SK-N-SH (cell line): ENCODE results near the gene BAG5. TPM values are rescaled to one million over a fixed set of nuclear protein-coding genes. Genes with fewer than 3 reads are reported as not detected.

ENCODE experiments used
- CTCF ChIA-PET: fragments of 300-600, 350-600 bp; formaldehyde crosslinking; extraction: SDS; loops from one replicate; lab custom pipeline; 2021; lab: Yijun Ruan, JAX
- POLR2A ChIA-PET: fragments of 350-600 bp; sonication (Branson Sonifier 250); formaldehyde crosslinking; extraction: SDS; loops from one replicate; lab custom pipeline; 2020; ENCODE audit warnings: antibody characterized with exemption, inconsistent platforms; lab: Yijun Ruan, JAX
- DNase-seq: peaks from one replicate; pipeline ENCODE4 v3.0.0; 2012
- H2AFZ ChIP-seq: fragments of 200-600 bp; sonication (generic); 2 replicates; pipeline ENCODE4 v1.8.1; 2016; ENCODE audit warnings: antibody characterized with exemption, mild to moderate bottlenecking, low read depth
- H3F3A ChIP-seq: fragments of 200-600 bp; sonication (generic); replicated peaks from 2 replicates; pipeline ENCODE3; 2016; ENCODE audit warnings: antibody characterized with exemption, mild to moderate bottlenecking; ENCODE audit not compliant: insufficient read depth
- H3K27ac ChIP-seq, 2 experiments: fragments of 200-500 bp in 1 of 2; fragments of 200-600 bp in 1 of 2; sonication (Bioruptor generic) in 1 of 2; sonication (generic), shearing (Covaris generic) in 1 of 2; 2 replicates each; pipeline versions ENCODE4 v1.5.1 to v1.6.1; 2014 to 2016; ENCODE audit warnings: low read depth in 2 of 2, inconsistent platforms in 1 of 2, low read length in 1 of 2, mild to moderate bottlenecking in 1 of 2, mixed read lengths in 1 of 2
- H3K27me3 ChIP-seq: fragments of 200-600 bp; sonication (generic), shearing (Covaris generic); 2 replicates; pipeline ENCODE4 v1.6.1; 2016; ENCODE audit warnings: mixed run types; ENCODE audit not compliant: insufficient read depth
- H3K36me3 ChIP-seq, 2 experiments: fragments of 200-500 bp in 1 of 2; fragments of 200-600 bp in 1 of 2; sonication (Bioruptor generic) in 1 of 2; sonication (generic) in 1 of 2; replicated peaks in 1 of 2; 2 replicates each; pipeline versions ENCODE3 to v1.5.1; 2014 to 2016; ENCODE audit warnings: low read length in 1 of 2, mild to moderate bottlenecking in 1 of 2; ENCODE audit not compliant: insufficient read depth in 2 of 2, control insufficient read depth in 1 of 2
- H3K4me1 ChIP-seq, 2 experiments: fragments of 200-500 bp in 1 of 2; fragments of 200-600 bp in 1 of 2; sonication (Bioruptor generic) in 1 of 2; sonication (generic), shearing (Covaris generic) in 1 of 2; 2 replicates each; pipeline versions ENCODE4 v1.5.1 to v1.6.1; 2014 to 2016; ENCODE audit warnings: low read depth in 1 of 2, low read length in 1 of 2, mixed run types in 1 of 2; ENCODE audit not compliant: insufficient read depth in 2 of 2, control insufficient read depth in 1 of 2
- H3K4me2 ChIP-seq: fragments of 200-600 bp; sonication (generic), shearing (Covaris generic); 2 replicates; pipeline ENCODE4 v1.6.1; 2017; ENCODE audit warnings: mixed run types
- H3K4me3 ChIP-seq, 2 experiments: fragments of 200-500 bp in 1 of 2; fragments of 200-600 bp in 1 of 2; sonication (Bioruptor generic) in 1 of 2; sonication (generic), shearing (Covaris generic) in 1 of 2; 2 replicates each; pipeline versions ENCODE4 v1.5.1 to v1.8.1; 2014 to 2016; ENCODE audit warnings: low read depth in 2 of 2, inconsistent platforms in 1 of 2, low read length in 1 of 2, mild to moderate bottlenecking in 1 of 2, mixed read lengths in 1 of 2, moderate library complexity in 1 of 2
- H3K79me2 ChIP-seq: fragments of 200-600 bp; sonication (generic); 2 replicates; pipeline ENCODE4 v1.8.1; 2017; ENCODE audit warnings: mild to moderate bottlenecking; ENCODE audit not compliant: insufficient read depth
- H3K9ac ChIP-seq: fragments of 200-600 bp; sonication (generic); 2 replicates; pipeline ENCODE4 v1.6.1; 2017; ENCODE audit warnings: mixed run types
- H3K9me2 ChIP-seq: fragments of 200-600 bp; sonication (generic); 2 replicates; pipeline ENCODE4 v1.6.1; 2017; ENCODE audit warnings: mixed run types
- H3K9me3 ChIP-seq: fragments of 200-600 bp; sonication (generic); 2 replicates; pipeline ENCODE4 v1.6.1; 2017; ENCODE audit warnings: mixed run types, mild to moderate bottlenecking, moderate library complexity
- H4K20me1 ChIP-seq: fragments of 200-600 bp; sonication (generic); 2 replicates; pipeline ENCODE4 v1.6.1; 2017; ENCODE audit warnings: mild to moderate bottlenecking, mixed run types; ENCODE audit not compliant: insufficient read depth
- CHD2 ChIP-seq: fragments of 150-350 bp; IDR thresholded peaks from 2 replicates; pipeline ENCODE4 v1.6.1; 2018; ENCODE audit warnings: low read length; ENCODE audit not compliant: partially characterized antibody
- ELF1 ChIP-seq: IDR thresholded peaks from 2 replicates; pipeline ENCODE4 v1.4.0; 2012
- FOSL2 ChIP-seq: IDR thresholded peaks from 2 replicates; pipeline ENCODE4 v1.4.0; 2012; ENCODE audit warnings: low read depth, mild to moderate bottlenecking, moderate library complexity, borderline replicate concordance
- FOXJ3 ChIP-seq: sonication (generic); formaldehyde crosslinking; IDR thresholded peaks from 2 replicates; pipeline ENCODE4 v1.5.1; 2020; ENCODE audit warnings: mild to moderate bottlenecking, missing genetic modification reagents
- FOXM1 ChIP-seq: IDR thresholded peaks from 2 replicates; pipeline ENCODE4 v1.4.0; 2012; ENCODE audit warnings: low read depth, mild to moderate bottlenecking
- GABPA ChIP-seq: IDR thresholded peaks from 2 replicates; pipeline ENCODE4 v1.4.0; 2012; ENCODE audit warnings: low read depth, mild to moderate bottlenecking
- JUND ChIP-seq: IDR thresholded peaks from 2 replicates; pipeline ENCODE4 v1.4.0; 2012
- MXI1 ChIP-seq: IDR thresholded peaks from 2 replicates; pipeline ENCODE4 v1.6.1; 2012; ENCODE audit warnings: mild to moderate bottlenecking, low read depth, low read length, improper control_type of control experiment
- NRF1 ChIP-seq: IDR thresholded peaks from 2 replicates; pipeline ENCODE4 v1.6.1; 2012; ENCODE audit warnings: low read depth, mild to moderate bottlenecking, low read length
- PBX3 ChIP-seq: IDR thresholded peaks from 2 replicates; pipeline ENCODE4; 2012
- RAD21 ChIP-seq: IDR thresholded peaks from 2 replicates; pipeline ENCODE4 v1.6.1; 2012; ENCODE audit warnings: mild to moderate bottlenecking, low read length
- RCOR1 ChIP-seq: fragments of 150-350 bp; IDR thresholded peaks from 2 replicates; pipeline ENCODE4 v1.6.1; 2017; ENCODE audit warnings: antibody characterized with exemption, low read length
- RFX5 ChIP-seq: IDR thresholded peaks from 2 replicates; pipeline ENCODE4 v1.6.1; 2012; ENCODE audit warnings: mild to moderate bottlenecking, improper control_type of control experiment, low read length
- RXRA ChIP-seq: IDR thresholded peaks from 2 replicates; pipeline ENCODE4 v1.4.0; 2012; ENCODE audit warnings: low read depth, mild to moderate bottlenecking, borderline replicate concordance
- SIN3A ChIP-seq: IDR thresholded peaks from 2 replicates; pipeline ENCODE4 v1.6.1; 2012; ENCODE audit warnings: low read depth, mild to moderate bottlenecking, low read length, moderate library complexity, borderline replicate concordance
- TAF1 ChIP-seq: IDR thresholded peaks from 2 replicates; pipeline ENCODE4 v1.6.1; 2012; ENCODE audit warnings: low read depth, mild to moderate bottlenecking, low read length, moderate library complexity, borderline replicate concordance
- TCF12 ChIP-seq: IDR thresholded peaks from 2 replicates; pipeline ENCODE4 v1.4.0; 2012
- YY1 ChIP-seq: IDR thresholded peaks from 2 replicates; pipeline ENCODE4 v1.4.0; 2012; ENCODE audit warnings: low read depth, mild to moderate bottlenecking
- WGBS: methylation state at CpG from one replicate; pipeline ENCODE4 v1.1.6; 2017; ENCODE audit warnings: low lambda C conversion rate; 5-methylcytosine and 5-hydroxymethylcytosine counted together
- polyA plus RNA-seq, 3 experiments: library from polyadenylated mRNA; depleted of rRNA; stranded (reverse); fragments of >200 nt; gene quantifications; 2 replicates each; pipeline ENCODE4 v1.2.3, GENCODE V29; 2012
- TF ChIP-seq, protein P1 (sequence below): fragments of 200-600 bp; sonication (generic); IDR thresholded peaks from 2 replicates; pipeline ENCODE4 v1.6.1; 2017; ENCODE audit warnings: antibody characterized with exemption, mild to moderate bottlenecking, moderate library complexity

Gene BAG5
- polyA plus RNA-seq, 1 of the 3 experiments (the other 2 are of a cell fraction): 5.2 TPM

- Histone ChIP-seq H3K79me2 (no peaks in the 10 kb centered on the region), H2AFZ (no peak overlapping the region), H3K27ac (no peak overlapping the region), H3K4me3 (no peak overlapping the region), H3K27me3 (peaks cover 8% of the 10 kb centered on the region; the same call in 1 of the 2 replicates), H3K4me2 (no peak overlapping the region), H3K4me1 (peaks cover 3 to 24% of the 10 kb centered on the region in 2 experiments; a peak in 1 of 4 replicates), H4K20me1 (peaks cover 5% of the 10 kb centered on the region; the same call in 1 of the 2 replicates), H3K9me3 (no peaks in the 10 kb centered on the region), H3K9me2 (no peaks in the 10 kb centered on the region), H3K36me3 (peaks cover 0 to 4% of the 10 kb centered on the region in 2 experiments), H3K9ac (no peak overlapping the region), H3F3A (peaks cover 25% of the 10 kb centered on the region)
- 89% methylated on average over 10 of the region's 10 CpGs for WGBS
- no peak for DNase-seq
- POLR2A ChIA-PET: no interaction called here
- CTCF ChIA-PET: interaction anchor here (3.9 to 9.6 kb wide), 4 partner anchors 13 to 33 kb away, joined by 52 to 194 read pairs (median 70); partner anchors contain the start of gene TRMT61A
- TF ChIP-seq FOXJ3: no peak
- no peak for TF ChIP-seq FOXM1
- no peak for TF ChIP-seq TCF12
- no peak for TF ChIP-seq SIN3A
- no peak for TF ChIP-seq FOSL2
- TF ChIP-seq MXI1: no peak
- no peak for TF ChIP-seq RCOR1
Measured at GRCh38 chr14:103517174-103517566, 45.3 kb downstream of the BAG5 start.

- ChIA-PET POLR2A (no interaction called here), CTCF (interaction anchor here (3.9 to 9.6 kb wide), 4 partner anchors 14 to 33 kb away, joined by 52 to 194 read pairs (median 70); partner anchors contain the start of gene TRMT61A)
- H3K9me3 ChIP-seq: no peaks in the 10 kb centered on the region
- H3K4me2 ChIP-seq: no peak overlapping the region
- H3K27me3 ChIP-seq: peaks cover 2% of the 10 kb centered on the region; the same call in 1 of the 2 replicates
- H3K9ac ChIP-seq: no peak overlapping the region
- no peak overlapping the region for H2AFZ ChIP-seq
- peaks cover 26% of the 10 kb centered on the region for H3F3A ChIP-seq
- peaks cover 5% of the 10 kb centered on the region; the same call in 1 of the 2 replicates for H4K20me1 ChIP-seq
- DNase-seq: no peak
- H3K79me2 ChIP-seq: no peaks in the 10 kb centered on the region
- WGBS: 77% methylated on average over 10 of the region's 10 CpGs
- peaks cover 3 to 24% of the 10 kb centered on the region in 2 experiments; a peak in 1 of 4 replicates for H3K4me1 ChIP-seq
- TF ChIP-seq YY1 (no peak), MXI1 (no peak), PBX3 (no peak), GABPA (no peak), FOXJ3 (no peak), FOSL2 (no peak), NRF1 (no peak), TCF12 (no peak), SIN3A (no peak), RCOR1 (no peak), RXRA (no peak), JUND (no peak), TAF1 (no peak), CHD2 (no peak), ELF1 (no peak), RFX5 (no peak), RAD21 (no peak)
- TF ChIP-seq, protein P1, sequence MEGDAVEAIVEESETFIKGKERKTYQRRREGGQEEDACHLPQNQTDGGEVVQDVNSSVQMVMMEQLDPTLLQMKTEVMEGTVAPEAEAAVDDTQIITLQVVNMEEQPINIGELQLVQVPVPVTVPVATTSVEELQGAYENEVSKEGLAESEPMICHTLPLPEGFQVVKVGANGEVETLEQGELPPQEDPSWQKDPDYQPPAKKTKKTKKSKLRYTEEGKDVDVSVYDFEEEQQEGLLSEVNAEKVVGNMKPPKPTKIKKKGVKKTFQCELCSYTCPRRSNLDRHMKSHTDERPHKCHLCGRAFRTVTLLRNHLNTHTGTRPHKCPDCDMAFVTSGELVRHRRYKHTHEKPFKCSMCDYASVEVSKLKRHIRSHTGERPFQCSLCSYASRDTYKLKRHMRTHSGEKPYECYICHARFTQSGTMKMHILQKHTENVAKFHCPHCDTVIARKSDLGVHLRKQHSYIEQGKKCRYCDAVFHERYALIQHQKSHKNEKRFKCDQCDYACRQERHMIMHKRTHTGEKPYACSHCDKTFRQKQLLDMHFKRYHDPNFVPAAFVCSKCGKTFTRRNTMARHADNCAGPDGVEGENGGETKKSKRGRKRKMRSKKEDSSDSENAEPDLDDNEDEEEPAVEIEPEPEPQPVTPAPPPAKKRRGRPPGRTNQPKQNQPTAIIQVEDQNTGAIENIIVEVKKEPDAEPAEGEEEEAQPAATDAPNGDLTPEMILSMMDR: no peak
- no peaks in the 10 kb centered on the region for H3K9me2 ChIP-seq
- H3K27ac ChIP-seq: no peak overlapping the region
- no peak overlapping the region for H3K4me3 ChIP-seq
- H3K36me3 ChIP-seq: peaks cover 3 to 4% of the 10 kb centered on the region in 2 experiments
Measured at GRCh38 chr14:103516426-103517173, 45.9 kb downstream of the BAG5 start.
